Right cardiac atrium (tissue), 5 donors: Measurements from ENCODE around the gene SKIC2. TPM values are rescaled to one million over a fixed set of nuclear protein-coding genes. Genes with fewer than 3 reads are reported as not detected.
A peak's percentile ranks its signal among the peaks of the same experiment; 100 is the strongest.

Experiments used
- ATAC-seq, 2 donors: fragments of 200-7000 bp; cut with Tn5 transposase; one replicate each; pipeline versions ENCODE4 v1.8.0 to v1.9.1; 2020; ENCODE audit warnings: moderate library complexity in 2 of 2, mild to moderate bottlenecking in 1 of 2
- DNase-seq, 3 donors: peaks; one replicate each; pipeline ENCODE4 v3.0.0-alpha.2; 2020
- H3K27ac ChIP-seq: one replicate; pipeline ENCODE4 v1.5.1; 2013; ENCODE audit warnings: mild to moderate bottlenecking, low read length, control low read depth, moderate library complexity
- H3K27me3 ChIP-seq: one replicate; pipeline ENCODE4 v1.6.1; 2013; ENCODE audit not compliant: control insufficient read depth, insufficient read depth
- H3K4me1 ChIP-seq: one replicate; pipeline ENCODE4 v1.6.1; 2013; ENCODE audit warnings: low read length; ENCODE audit not compliant: control insufficient read depth, insufficient read depth
- H3K4me3 ChIP-seq: one replicate; pipeline ENCODE4 v1.5.1; 2013; ENCODE audit warnings: low read length, control low read depth
- H3K9me3 ChIP-seq: one replicate; pipeline ENCODE4 v1.6.1; 2013; ENCODE audit warnings: low read length; ENCODE audit not compliant: control insufficient read depth
- WGBS: extraction: QIAGEN DNeasy Blood & Tissue Kit; methylation state at CpG from one replicate; pipeline ENCODE4 v1.1.7; 2013; 5-methylcytosine and 5-hydroxymethylcytosine counted together
- intact Hi-C, 4 donors: fragments of 100-400 bp; cut with DNase I; formaldehyde crosslinking; loops; one replicate each; pipeline versions ENCODE4 v1.11.0 to v1.14.0; 2022 to 2023
- polyA plus RNA-seq: library from polyadenylated mRNA; stranded (reverse); fragments of 200-250 nt; gene quantifications from one replicate; pipeline ENCODE4 v1.2.3, GENCODE V29; 2013
- total RNA-seq, 4 donors: library from RNA; stranded (reverse); fragmentation: NEBNext Ultra II Directional; extraction: Animal tissue kit (Norgen Biotek cat#: 25700); gene quantifications; one replicate each; pipeline ENCODE4 v1.2.1, GENCODE V29; 2021
- donor health status: healthy with polysubstance abuse.
- donor health status: DM: no; HTN: yes; CAD: no.
- donor health status: DM: no; HTN: no; CAD: no.
- donor health status: DM: no; HTN: yes; CAD: no; lungs with severe emphysema.
- donor health status: DM: yes; HTN: yes; CAD: no.

Gene SKIC2
- total and polyA plus RNA-seq, 5 donors = 28.9 to 43.1 (median 36.8) TPM

DNA sequence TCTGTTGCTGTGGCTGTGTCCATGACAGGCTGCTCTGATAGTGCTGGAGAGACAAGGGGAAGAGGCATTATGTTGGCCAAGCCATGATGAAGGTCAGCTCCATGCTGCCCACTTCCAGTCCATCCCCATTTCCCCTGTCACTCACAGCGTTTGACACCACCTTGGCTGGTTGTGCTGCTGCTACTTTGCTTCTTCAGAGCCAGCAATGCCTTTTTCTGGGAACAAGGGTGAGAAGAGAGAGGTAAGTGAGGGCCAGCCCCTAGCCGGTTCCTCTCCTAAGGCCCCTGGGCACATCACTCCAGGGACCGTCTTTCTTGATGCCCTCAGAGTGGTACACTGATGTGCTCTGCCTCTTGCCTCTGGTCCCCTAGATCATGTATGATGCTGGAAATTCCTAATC is 2.2 kb upstream of the SKIC2 start:
- WGBS = 93% methylated on average over 3 of the region's 3 CpGs
- intact Hi-C loops = loop anchor here (5.0 to 10.0 kb wide), 4 partner anchors 52 to 272 kb away; partner anchors contain the start of genes ZBTB12 (in 3 of the 4), LY6G5C (in 2 of the 4) and EHMT2 (in 1 of the 4)
- ATAC-seq = no peak
- Histone ChIP-seq H3K4me1 (no peaks in the 10 kb centered on the region), H3K4me3 (no peak overlapping the region), H3K27me3 (no peaks in the 10 kb centered on the region), H3K9me3 (no peaks in the 10 kb centered on the region), H3K27ac (no peak overlapping the region)
- no peak for DNase-seq

DNA sequence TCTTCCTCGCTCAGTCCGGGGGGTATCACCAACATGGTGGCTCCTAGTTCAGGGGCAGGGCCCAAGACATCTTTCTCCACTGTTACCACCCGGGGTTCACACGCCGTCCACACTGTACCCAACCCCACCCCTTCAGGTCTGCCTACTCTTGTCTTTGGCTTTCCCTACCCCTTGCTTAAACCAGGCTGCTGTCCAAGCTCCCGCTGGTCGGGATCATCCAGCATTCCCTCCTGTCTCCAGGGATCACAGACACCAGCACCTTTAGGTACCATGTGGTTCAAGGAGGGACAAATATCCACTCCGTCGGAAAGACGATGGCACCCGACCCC is 599 bp upstream of the SKIC2 start:
- Histone ChIP-seq H3K4me3 (peak overlapping the region; percentile 73), H3K27me3 (no peaks in the 10 kb centered on the region), H3K4me1 (no peaks in the 10 kb centered on the region), H3K27ac (peak overlapping the region; percentile 40), H3K9me3 (no peaks in the 10 kb centered on the region)
- ATAC-seq (peak in 1 of 2 donors; percentile 5), DNase-seq (no peak)
- 8% methylated on average over 11 of the region's 11 CpGs for WGBS
- intact Hi-C loops = loop anchor here (5.0 to 10.0 kb wide), 4 partner anchors 54 to 274 kb away; partner anchors contain the start of genes ZBTB12 (in 3 of the 4), LY6G5C (in 2 of the 4) and EHMT2 (in 1 of the 4)

DNA sequence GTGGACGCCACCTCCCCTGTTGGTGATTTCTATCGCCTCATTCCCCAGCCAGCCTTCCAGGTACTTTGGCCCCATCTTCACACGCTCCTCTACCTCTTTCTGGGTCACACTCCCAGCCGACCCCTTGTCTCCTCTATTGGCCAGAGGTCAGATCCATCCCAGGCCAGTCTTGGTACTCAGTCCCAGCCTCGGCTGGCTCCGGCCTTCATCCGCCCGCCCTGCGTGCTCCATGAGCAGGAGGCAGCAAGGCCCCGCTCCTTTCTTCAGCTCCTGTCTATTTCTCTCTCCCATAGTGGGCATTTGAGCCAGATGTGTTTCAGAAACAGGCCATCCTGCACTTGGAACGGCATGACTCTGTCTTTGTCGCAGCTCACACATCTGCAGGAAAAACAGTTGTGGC is 2.6 kb downstream of the SKIC2 start:
- intact Hi-C loops = no loop called here
- Histone ChIP-seq H3K9me3 (no peaks in the 10 kb centered on the region), H3K27me3 (no peaks in the 10 kb centered on the region), H3K4me1 (no peaks in the 10 kb centered on the region), H3K4me3 (no peak overlapping the region), H3K27ac (no peak overlapping the region)
- WGBS = 91% methylated on average over 12 of the region's 12 CpGs
- DNase-seq = no peak
- no peak for ATAC-seq

DNA sequence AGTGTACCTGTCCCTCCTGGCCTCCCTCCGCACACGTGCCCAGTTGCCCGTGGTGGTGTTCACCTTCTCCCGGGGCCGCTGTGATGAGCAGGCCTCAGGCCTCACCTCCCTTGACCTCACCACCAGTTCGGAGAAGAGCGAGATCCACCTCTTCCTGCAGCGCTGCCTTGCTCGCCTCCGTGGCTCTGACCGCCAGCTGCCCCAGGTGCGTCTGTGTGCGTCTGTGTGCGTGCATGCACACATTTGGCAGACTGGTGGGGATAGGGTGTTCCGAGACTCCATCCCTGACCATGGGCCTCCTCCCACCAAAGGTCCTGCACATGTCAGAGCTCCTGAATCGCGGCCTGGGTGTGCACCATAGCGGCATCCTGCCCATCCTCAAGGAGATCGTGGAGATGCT is 4.9 kb downstream of the SKIC2 start:
- Histone ChIP-seq H3K9me3 (no peaks in the 10 kb centered on the region), H3K27me3 (no peaks in the 10 kb centered on the region), H3K27ac (no peak overlapping the region), H3K4me3 (no peak overlapping the region), H3K4me1 (no peaks in the 10 kb centered on the region)
- intact Hi-C loops = no loop called here
- WGBS = 94% methylated on average over 19 of the region's 19 CpGs
- DNase-seq = no peak
- ATAC-seq = no peak

DNA sequence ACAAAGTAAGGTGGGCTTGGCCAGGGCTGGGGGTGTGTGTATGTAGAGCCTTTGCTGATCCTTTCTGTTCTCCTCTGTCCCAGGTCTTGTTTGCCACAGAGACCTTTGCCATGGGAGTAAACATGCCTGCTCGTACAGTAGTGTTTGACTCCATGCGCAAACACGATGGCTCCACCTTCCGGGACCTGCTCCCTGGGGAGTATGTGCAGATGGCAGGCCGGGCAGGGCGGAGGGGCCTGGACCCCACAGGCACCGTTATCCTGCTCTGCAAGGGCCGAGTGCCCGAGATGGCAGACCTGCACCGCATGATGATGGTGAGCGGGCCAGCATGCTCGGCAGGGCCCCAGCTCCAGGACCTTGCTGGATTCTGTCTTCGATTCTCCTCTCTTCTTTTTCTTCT is 6.7 kb downstream of the SKIC2 start:
- H3K27ac ChIP-seq = no peak overlapping the region
- 90% methylated on average over 13 of the region's 13 CpGs for WGBS
- intact Hi-C loops = no loop called here

DNA sequence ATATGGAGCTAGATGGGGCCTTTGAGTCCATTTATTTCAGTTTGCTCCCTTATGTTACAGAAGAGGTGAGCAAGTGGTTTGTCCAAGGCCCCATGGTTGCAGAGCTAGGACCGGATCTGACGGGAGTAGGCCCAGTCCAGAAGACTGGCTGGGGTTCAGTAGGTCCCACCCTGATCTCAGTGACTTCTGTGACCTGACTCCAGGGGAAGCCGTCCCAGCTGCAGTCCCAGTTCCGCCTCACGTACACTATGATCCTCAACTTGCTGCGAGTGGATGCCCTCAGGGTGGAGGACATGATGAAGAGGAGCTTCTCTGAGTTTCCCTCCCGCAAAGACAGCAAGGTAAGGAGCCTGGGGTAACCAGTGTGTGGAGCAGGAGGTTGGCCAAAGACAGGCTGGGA is 7.5 kb downstream of the SKIC2 start:
- H3K27me3 ChIP-seq = no peaks in the 10 kb centered on the region
- H3K4me1 ChIP-seq = peaks cover 4% of the 10 kb centered on the region
- ATAC-seq (no peak), DNase-seq (peak in 1 of 3 donors; percentile 10)
- H3K9me3 ChIP-seq = no peaks in the 10 kb centered on the region
- intact Hi-C loops = no loop called here
- H3K4me3 ChIP-seq = no peak overlapping the region
- no peak overlapping the region for H3K27ac ChIP-seq
- 90% methylated on average over 7 of the region's 7 CpGs for WGBS

More for the DNA sequence above, 6.7 kb downstream of the SKIC2 start:
- Histone ChIP-seq H3K27me3 (no peaks in the 10 kb centered on the region), H3K9me3 (no peaks in the 10 kb centered on the region), H3K4me1 (no peaks in the 10 kb centered on the region), H3K4me3 (no peak overlapping the region)
- ATAC-seq = no peak
- peak in 2 of 3 donors; percentile 44 to 47 for DNase-seq

DNA sequence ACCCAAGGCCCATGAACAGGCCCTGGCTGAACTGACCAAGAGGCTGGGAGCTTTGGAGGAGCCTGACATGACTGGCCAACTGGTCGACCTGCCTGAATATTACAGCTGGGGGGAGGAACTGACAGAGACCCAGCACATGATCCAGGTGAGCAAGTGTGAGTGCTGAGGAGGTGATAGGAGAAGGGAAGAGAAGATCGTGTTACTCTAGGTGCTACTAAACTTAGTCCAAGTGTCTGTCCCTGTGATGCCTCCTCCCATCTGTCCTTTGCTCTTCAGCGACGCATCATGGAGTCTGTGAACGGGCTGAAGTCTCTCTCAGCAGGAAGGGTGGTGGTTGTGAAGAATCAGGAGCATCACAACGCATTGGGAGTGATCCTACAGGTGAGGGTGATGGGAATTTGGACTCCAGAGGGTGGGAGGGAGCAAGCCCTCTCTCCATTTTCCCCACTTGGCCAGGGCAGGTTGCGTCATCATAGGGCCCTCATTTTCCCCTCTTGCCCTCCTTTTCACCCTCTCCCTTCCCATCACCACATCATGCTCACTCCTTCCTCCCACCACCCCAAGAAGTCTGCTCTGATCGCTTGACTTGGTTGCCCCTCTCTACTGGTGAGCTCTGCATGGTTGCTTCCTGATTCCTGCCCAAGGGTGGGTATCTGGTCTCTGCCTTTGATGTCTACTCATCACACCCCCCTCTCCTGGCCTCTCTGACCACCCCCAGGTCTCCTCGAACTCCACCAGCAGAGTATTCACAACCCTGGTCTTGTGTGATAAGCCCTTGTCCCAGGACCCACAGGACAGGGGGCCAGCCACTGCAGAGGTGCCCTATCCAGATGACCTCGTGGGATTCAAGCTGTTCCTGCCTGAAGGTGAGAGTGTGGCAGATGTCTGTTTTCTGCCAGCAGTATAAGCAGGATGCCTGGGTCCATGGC is 8.3 kb downstream of the SKIC2 start:
- no peak overlapping the region for H3K27ac ChIP-seq
- no peaks in the 10 kb centered on the region for H3K27me3 ChIP-seq
- 85% methylated on average over 10 of the region's 10 CpGs for WGBS
- H3K9me3 ChIP-seq = no peaks in the 10 kb centered on the region
- H3K4me1 ChIP-seq = peaks cover 4% of the 10 kb centered on the region
- H3K4me3 ChIP-seq = no peak overlapping the region
- intact Hi-C loops = no loop called here
- DNase-seq (peak in 1 of 3 donors; percentile 18), ATAC-seq (no peak)

DNA sequence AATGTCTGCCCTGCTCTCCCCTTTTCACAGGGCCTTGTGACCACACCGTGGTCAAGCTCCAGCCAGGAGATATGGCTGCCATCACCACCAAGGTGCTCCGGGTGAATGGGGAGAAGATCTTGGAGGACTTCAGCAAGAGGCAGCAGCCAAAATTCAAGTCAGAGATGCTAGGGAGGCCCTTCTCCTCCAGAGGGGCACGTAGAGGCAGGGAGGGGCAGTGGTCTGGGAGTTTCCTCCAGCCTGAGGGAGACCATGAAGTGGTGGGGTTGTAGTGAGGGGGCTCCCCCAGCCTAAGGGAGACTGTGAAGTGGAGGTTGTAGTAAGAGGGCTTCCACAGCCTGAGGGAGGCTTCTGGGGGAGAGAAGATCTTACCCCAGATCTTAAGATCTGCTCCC is 8.9 kb downstream of the SKIC2 start:
- Histone ChIP-seq H3K27ac (no peak overlapping the region), H3K9me3 (no peaks in the 10 kb centered on the region), H3K4me3 (no peak overlapping the region), H3K4me1 (peaks cover 4% of the 10 kb centered on the region), H3K27me3 (no peaks in the 10 kb centered on the region)
- 79% methylated on average over 3 of the region's 3 CpGs for WGBS
- DNase-seq (peak in 1 of 3 donors; percentile 26), ATAC-seq (no peak)
- intact Hi-C loops = no loop called here

DNA sequence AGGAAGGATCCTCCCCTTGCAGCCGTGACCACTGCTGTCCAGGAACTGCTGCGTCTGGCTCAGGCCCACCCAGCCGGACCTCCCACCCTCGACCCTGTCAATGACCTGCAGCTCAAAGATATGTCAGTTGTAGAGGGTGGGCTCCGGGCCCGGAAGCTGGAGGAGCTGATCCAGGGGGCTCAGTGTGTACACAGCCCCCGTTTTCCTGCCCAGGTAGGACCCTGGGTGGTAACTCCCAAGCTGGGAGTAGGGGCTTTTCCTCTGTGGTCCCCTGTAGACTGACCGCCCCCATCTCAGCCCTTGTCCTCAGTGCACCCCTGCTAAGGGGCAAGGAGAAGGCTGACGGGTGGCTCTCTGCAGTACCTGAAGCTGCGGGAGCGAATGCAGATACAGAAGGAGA is 9.4 kb downstream of the SKIC2 start:
- Histone ChIP-seq H3K4me3 (no peak overlapping the region), H3K9me3 (no peaks in the 10 kb centered on the region), H3K27ac (no peak overlapping the region), H3K27me3 (no peaks in the 10 kb centered on the region), H3K4me1 (peaks cover 4% of the 10 kb centered on the region)
- WGBS = 80% methylated on average over 11 of the region's 11 CpGs
- intact Hi-C loops = no loop called here
- DNase-seq (no peak), ATAC-seq (no peak)

DNA sequence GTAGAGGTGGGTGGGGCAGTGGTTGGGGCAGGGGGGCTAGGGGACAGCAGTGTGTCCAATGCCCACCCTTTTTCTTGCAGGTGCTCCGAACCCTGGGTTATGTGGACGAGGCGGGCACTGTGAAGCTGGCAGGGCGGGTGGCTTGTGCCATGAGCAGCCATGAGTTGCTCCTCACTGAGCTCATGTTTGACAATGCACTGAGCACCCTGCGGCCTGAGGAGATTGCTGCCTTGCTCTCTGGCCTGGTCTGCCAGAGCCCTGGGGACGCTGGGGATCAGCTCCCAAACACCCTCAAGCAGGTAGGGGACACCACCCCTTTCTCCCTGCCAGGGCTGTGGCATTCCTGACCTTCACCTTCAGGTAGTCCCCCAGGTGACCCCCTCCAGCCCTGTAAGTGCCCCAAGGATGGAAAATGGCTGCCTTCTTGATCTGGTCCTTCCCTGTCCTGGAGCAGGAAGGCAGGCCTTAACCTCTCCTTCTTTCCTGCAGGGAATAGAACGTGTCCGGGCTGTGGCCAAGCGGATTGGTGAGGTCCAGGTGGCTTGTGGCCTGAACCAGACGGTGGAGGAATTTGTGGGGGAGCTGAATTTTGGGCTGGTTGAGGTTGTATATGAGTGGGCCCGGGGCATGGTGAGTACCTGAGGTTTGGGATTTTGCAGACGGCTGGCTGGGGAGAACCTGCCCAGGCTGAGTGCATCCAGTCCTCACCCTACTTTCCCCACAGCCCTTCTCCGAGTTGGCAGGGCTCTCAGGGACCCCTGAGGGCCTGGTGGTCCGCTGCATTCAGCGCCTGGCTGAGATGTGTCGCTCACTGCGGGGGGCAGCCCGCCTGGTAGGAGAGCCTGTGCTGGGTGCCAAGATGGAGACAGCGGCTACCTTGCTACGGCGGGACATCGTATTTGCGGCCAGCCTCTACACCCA is 10.1 kb downstream of the SKIC2 start:
- ATAC-seq (no peak), DNase-seq (peak in 1 of 3 donors; percentile 45)
- Histone ChIP-seq H3K27ac (no peak overlapping the region), H3K27me3 (no peaks in the 10 kb centered on the region), H3K4me1 (peaks cover 4% of the 10 kb centered on the region), H3K4me3 (no peak overlapping the region), H3K9me3 (no peaks in the 10 kb centered on the region)
- 86% methylated on average over 23 of the region's 23 CpGs for WGBS
- intact Hi-C loops = no loop called here
